CD14-positive monocyte (primary cell): ENCODE measurements around the gene MED29. TPM values are rescaled to one million over a fixed set of nuclear protein-coding genes. Genes with fewer than 3 reads are reported as not detected.

ENCODE experiments used
- DNase-seq, 3 donors: peaks; one replicate each; pipeline ENCODE4 v3.0.0-alpha.2; 2011 to 2022
- H2AFZ ChIP-seq: 2 replicates; pipeline ENCODE4 v1.6.0; 2012; ENCODE audit warnings: mild to moderate bottlenecking, low read depth, low read length, inconsistent platforms; ENCODE audit not compliant: insufficient read depth, poor library complexity, severe bottlenecking
- H3K27ac ChIP-seq, 2 donors: 1 replicate in 1 of 2; 2 replicates in 1 of 2; pipeline ENCODE4 v1.5.1; 2012 to 2013; ENCODE audit warnings: low read length in 2 of 2, control low read depth in 1 of 2, inconsistent platforms in 1 of 2, low read depth in 1 of 2, mild to moderate bottlenecking in 1 of 2
- H3K27me3 ChIP-seq, 2 donors: one replicate each; pipeline versions ENCODE4 v1.6.0 to v1.6.1; 2011 to 2013; ENCODE audit warnings: low read length in 2 of 2; ENCODE audit not compliant: control insufficient read depth in 2 of 2, insufficient read depth in 2 of 2
- H3K36me3 ChIP-seq, 2 donors: replicated peaks in 1 of 2; 1 replicate in 1 of 2; 2 replicates in 1 of 2; pipeline versions ENCODE4 v1.5.1 to v1.6.1; 2012 to 2013; ENCODE audit warnings: low read length in 2 of 2, control low read depth in 1 of 2, inconsistent platforms in 1 of 2, mild to moderate bottlenecking in 1 of 2; ENCODE audit not compliant: insufficient read depth in 2 of 2, control insufficient read depth in 1 of 2
- H3K4me1 ChIP-seq, 2 donors: 1 replicate in 1 of 2; 2 replicates in 1 of 2; pipeline versions ENCODE4 v1.5.1 to v1.6.1; 2012 to 2013; ENCODE audit warnings: low read length in 2 of 2, control low read depth in 1 of 2, inconsistent platforms in 1 of 2, mild to moderate bottlenecking in 1 of 2, moderate library complexity in 1 of 2; ENCODE audit not compliant: insufficient read depth in 2 of 2, control insufficient read depth in 1 of 2
- H3K4me2 ChIP-seq: replicated peaks from 2 replicates; pipeline ENCODE3; 2012; ENCODE audit warnings: low read length, moderate library complexity, mild to moderate bottlenecking; ENCODE audit not compliant: poor library complexity, severe bottlenecking; ENCODE audit errors: extremely low read depth
- H3K4me3 ChIP-seq, 3 experiments: fragments of 200-600 bp in 1 of 3; sonication (generic) in 1 of 3; replicated peaks in 1 of 3; 1 replicate in 2 of 3; 2 replicates in 1 of 3; pipeline ENCODE4 v1.5.1; 2011 to 2013; ENCODE audit warnings: low read length in 3 of 3, mild to moderate bottlenecking in 3 of 3, control low read depth in 2 of 3, low read depth in 2 of 3, inconsistent platforms in 1 of 3, moderate library complexity in 1 of 3
- H3K79me2 ChIP-seq: 2 replicates; pipeline ENCODE4 v1.6.0; 2012; ENCODE audit warnings: mild to moderate bottlenecking, control low read depth, inconsistent platforms, low read length, moderate library complexity; ENCODE audit not compliant: insufficient read depth
- H3K9ac ChIP-seq: 2 replicates; pipeline ENCODE4 v1.6.0; 2017; ENCODE audit warnings: low read length, mild to moderate bottlenecking; ENCODE audit not compliant: insufficient read depth, poor library complexity, severe bottlenecking
- H3K9me3 ChIP-seq, 2 donors: replicated peaks in 1 of 2; 1 replicate in 1 of 2; 2 replicates in 1 of 2; pipeline versions ENCODE4 v1.5.1 to v1.6.1; 2012 to 2013; ENCODE audit warnings: low read length in 2 of 2, control low read depth in 1 of 2; ENCODE audit not compliant: control insufficient read depth in 1 of 2, insufficient read depth in 1 of 2
- H4K20me1 ChIP-seq: 2 replicates; pipeline ENCODE4 v1.6.0; 2012; ENCODE audit warnings: mild to moderate bottlenecking, low read length, control low read depth, moderate library complexity; ENCODE audit not compliant: insufficient read depth
- H3K27ac Mint-ChIP-seq, 7 donors: one replicate each; pipeline ENCODE4 v1.8.0; 2020; ENCODE audit warnings: mild to moderate bottlenecking in 7 of 7, mixed read lengths in 7 of 7, moderate library complexity in 6 of 7, inconsistent platforms in 2 of 7
- H3K27me3 Mint-ChIP-seq, 3 donors: one replicate each; pipeline ENCODE4 v1.8.0; 2021 to 2022; ENCODE audit warnings: low read depth in 3 of 3, mild to moderate bottlenecking in 3 of 3, mixed read lengths in 3 of 3, moderate library complexity in 3 of 3, inconsistent platforms in 1 of 3
- H3K36me3 Mint-ChIP-seq, 2 donors: one replicate each; pipeline ENCODE4 v1.8.0; 2020; ENCODE audit warnings: mixed read lengths in 2 of 2, inconsistent platforms in 1 of 2, mild to moderate bottlenecking in 1 of 2
- H3K4me1 Mint-ChIP-seq: one replicate; pipeline ENCODE4 v1.8.0; 2020; ENCODE audit warnings: mild to moderate bottlenecking, mixed read lengths
- H3K4me3 Mint-ChIP-seq, 2 donors: one replicate each; pipeline ENCODE4 v1.8.0; 2020; ENCODE audit warnings: mild to moderate bottlenecking in 2 of 2, mixed read lengths in 2 of 2, moderate library complexity in 1 of 2
- H3K9me3 Mint-ChIP-seq, 7 donors: one replicate each; pipeline ENCODE4 v1.8.0; 2020 to 2022; ENCODE audit warnings: mixed read lengths in 7 of 7, mild to moderate bottlenecking in 6 of 7, moderate library complexity in 6 of 7, inconsistent platforms in 2 of 7
- CTCF ChIP-seq: fragments of 200-600 bp; IDR thresholded peaks from one replicate; pipeline ENCODE4 v1.8.0; 2022; ENCODE audit warnings: antibody characterized with exemption, mild to moderate bottlenecking
- WGBS: methylation state at CpG from one replicate; pipeline ENCODE4 v1.1.5; 2013; ENCODE audit warnings: missing lambda C conversion rate; ENCODE audit not compliant: insufficient coverage; 5-methylcytosine and 5-hydroxymethylcytosine counted together
- intact Hi-C, 2 donors: fragments of 100-400 bp; cut with micrococcal nuclease; formaldehyde crosslinking; loops; one replicate each; pipeline versions ENCODE4 v1.15.0 to v1.15.1; 2023
- polyA minus RNA-seq: library from RNA; depleted of rRNA, polyadenylated mRNA; stranded (reverse); fragments of >200 nt; gene quantifications from 2 replicates; pipeline ENCODE4 v1.2.3, GENCODE V29; 2012
- polyA plus RNA-seq, 3 donors: library from polyadenylated mRNA; depleted of rRNA in 1 of 3; unstranded in 2 of 3; stranded (reverse) in 1 of 3; fragments of 300-500 nt in 2 of 3; fragments of >200 nt in 1 of 3; fragmentation: Illumina TruSeq in 2 of 3; gene quantifications; 1 replicate in 2 of 3; 2 replicates in 1 of 3; pipeline ENCODE4 v1.2.3, GENCODE V29; 2012 to 2021
- total RNA-seq, 12 experiments: library from RNA in 1 of 12; stranded (reverse) in 1 of 12; fragments of 120-200 nt in 1 of 12; gene quantifications; one replicate each; pipeline ENCODE4 v1.2.4 and lab custom pipeline; 2013 to 2026; ENCODE audit warnings: mixed read lengths in 6 of 12, inconsistent platforms in 1 of 12

The MED29 gene
- 29.1 TPM for total RNA-seq (2013)
- polyA plus RNA-seq (10 to 100 TPM; 35.8 to 38.2 (median 37.0) TPM), polyA minus RNA-seq (34.6 and 43.2 TPM in 2 replicates), total RNA-seq (lab: John Stamatoyannopoulos, UW) (23.8 to 111 (median 67.9) reads per million in 11 experiments)

- peak within 1 kb of the TSS; percentile 93 for H3K9ac ChIP-seq
- DNase-seq: peak; percentile 99 to 100 (median 99)
- Mint-ChIP-seq H3K27ac (peak within 1 kb of the TSS; percentile 97 to 99 (median 98)), H3K36me3 (peaks cover 46 to 68% of the 10 kb centered on the region in 2 donors), H3K4me3 (peak within 1 kb of the TSS; percentile 89 to 96), H3K4me1 (peaks cover 19% of the 10 kb centered on the region), H3K27me3 (peaks cover 0 to 3% (median 0%) of the 10 kb centered on the region in 3 donors), H3K9me3 (no peaks in the 10 kb centered on the region)
- intact Hi-C loops: loop anchor here (1.0 to 10.0 kb wide), 4 partner anchors 45 to 144 kb away; partner anchors contain the start of genes EID2B (in 2 of the 2) and SAMD4B (in 1 of the 2)
- H3K4me2 ChIP-seq: peak within 1 kb of the TSS; percentile 89
- H4K20me1 ChIP-seq: no peaks in the 10 kb centered on the region
- no peaks in the 10 kb centered on the region for H3K9me3 ChIP-seq
- H3K79me2 ChIP-seq: peaks cover 49% of the 10 kb centered on the region
- H3K36me3 ChIP-seq: peaks cover 43 to 62% of the 10 kb centered on the region in 2 donors
- TF ChIP-seq CTCF: no peak
- peak within 1 kb of the TSS; percentile 85 to 91 for H3K27ac ChIP-seq
- WGBS: under 1% methylated on average over 48 of the region's 60 CpGs
- peaks cover 21 to 22% of the 10 kb centered on the region in 2 donors for H3K4me1 ChIP-seq
- no peaks in the 10 kb centered on the region for H3K27me3 ChIP-seq
- peak within 1 kb of the TSS; percentile 79 for H2AFZ ChIP-seq
- H3K4me3 ChIP-seq: peak within 1 kb of the TSS; percentile 77 to 97 (median 79)
Observed at GRCh38 chr19:39390751-39391437, at the start of gene MED29, which contains the start of gene PAF1. Gene MED29, plus strand, starts transcription at chr19:39391378. Its CDS starts 45 bp downstream, at chr19:39391423. Gene PAF1, minus strand, starts transcription at chr19:39391106. Its CDS starts 242 bp downstream, at chr19:39390864.
